Loucy (cell line): Measurements from ENCODE around the gene FLRT3.

Source experiments
- CTCF ChIP-seq: fragments of 200-600 bp; sonication (generic); conservative IDR thresholded peaks from 2 replicates; pipeline ENCODE4 v1.5.1; 2014; ENCODE audit warnings: mild to moderate bottlenecking, antibody characterized with exemption, low read length
- EZH2phosphoT487 ChIP-seq: fragments of 200-600 bp; IDR thresholded peaks from 2 replicates; pipeline ENCODE4 v1.6.1; 2018; ENCODE audit warnings: antibody characterized with exemption, mild to moderate bottlenecking, moderate library complexity, borderline replicate concordance

- no peak for TF ChIP-seq CTCF
- no peak for TF ChIP-seq EZH2phosphoT487
These were observed 23.0 kb upstream of the FLRT3 start for GRCh38 chr20:14360416-14360815.
